Frontal cortex (tissue), 4 donors: ENCODE results near the gene GPR87. TPM values are rescaled to one million over a fixed set of nuclear protein-coding genes. Genes with fewer than 3 reads are reported as not detected.

Experiments used
- DNase-seq, 2 donors: peaks; one replicate each; pipeline ENCODE4 v3.0.0; 2012; ENCODE audit warnings: low spot score in 2 of 2
- FAIRE-seq: peaks from 2 replicates; lab custom pipeline; 2012; peaks lifted over from hg19 to GRCh38; lab: Jason Lieb, UNC
- total RNA-seq: library from RNA; depleted of rRNA; stranded (reverse); fragments of >200 nt; gene quantifications from one replicate; pipeline ENCODE4 v1.2.3, GENCODE V29; 2014
- donor health status: control.
- donor health status: control.
- donor health status: control.

The GPR87 gene
- total RNA-seq, 1 donor from 2014 or later: not detected

DNA sequence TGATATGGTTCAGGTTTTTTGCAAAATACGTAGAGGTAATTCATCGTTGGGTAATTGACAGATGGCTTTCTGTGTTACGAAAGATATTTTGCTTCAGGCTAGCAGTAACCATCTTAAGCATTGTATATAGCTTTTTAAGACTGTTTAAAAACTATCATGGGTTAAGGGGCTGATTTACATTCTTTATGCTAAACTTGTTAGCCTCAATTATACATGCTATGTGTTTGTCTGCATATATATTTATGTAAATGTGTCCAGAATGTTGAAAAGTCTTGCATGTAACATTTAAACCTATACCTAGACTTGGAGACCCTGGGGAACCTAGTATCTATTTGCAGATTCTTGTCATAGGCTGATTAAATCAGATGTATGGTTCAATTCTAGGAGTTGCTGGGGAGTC is 27.2 kb downstream of the GPR87 start:
- DNase-seq (no peak), FAIRE-seq (no peak)

DNA sequence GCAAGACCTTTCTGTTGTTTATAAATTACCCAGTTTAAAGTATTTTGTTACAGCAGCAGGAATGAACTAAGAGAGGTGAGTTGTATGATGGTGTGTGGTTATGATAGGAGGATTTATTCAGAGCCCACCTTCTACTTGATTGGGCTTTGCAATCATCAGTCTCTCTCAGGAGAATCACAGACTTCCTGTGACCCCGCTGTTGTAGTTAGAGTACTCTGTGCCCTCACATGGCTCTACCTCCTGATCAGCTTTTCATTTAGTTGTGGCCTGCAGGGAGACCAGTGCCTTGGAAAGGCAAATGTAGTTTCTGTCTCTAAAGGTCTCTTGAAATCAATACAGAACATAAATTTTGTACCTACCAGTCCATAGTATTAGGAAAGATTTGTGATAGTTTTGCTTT is 30.7 kb downstream of the GPR87 start:
- no peak for DNase-seq
- FAIRE-seq: no peak

DNA sequence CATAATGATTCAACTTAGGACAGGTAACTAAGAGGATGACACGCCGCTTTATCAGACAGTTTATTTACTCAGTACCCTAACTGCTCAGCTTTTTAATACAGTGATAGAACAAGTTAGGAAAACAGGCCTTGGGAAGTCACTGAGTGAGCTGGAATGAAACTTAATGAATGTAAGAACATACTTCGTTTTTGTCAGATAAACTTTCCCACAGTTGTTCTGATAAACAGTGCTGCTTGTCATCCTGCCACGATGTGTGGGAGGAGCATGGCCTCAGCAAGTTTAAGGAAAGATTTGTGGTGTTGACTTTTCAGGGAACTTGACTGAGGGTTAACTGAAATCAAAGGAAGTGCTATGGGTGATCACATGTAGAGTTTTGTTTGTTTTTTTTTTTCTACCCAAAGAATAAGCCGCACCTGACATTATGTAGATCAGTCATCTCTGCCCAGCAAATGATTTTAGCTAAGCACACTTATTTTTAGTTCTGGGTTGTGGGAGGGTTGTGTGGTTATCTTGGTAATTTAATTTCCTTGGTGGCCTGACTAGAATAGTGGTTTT is 32.6 kb downstream of the GPR87 start:
- no peak for DNase-seq
- no peak for FAIRE-seq

DNA sequence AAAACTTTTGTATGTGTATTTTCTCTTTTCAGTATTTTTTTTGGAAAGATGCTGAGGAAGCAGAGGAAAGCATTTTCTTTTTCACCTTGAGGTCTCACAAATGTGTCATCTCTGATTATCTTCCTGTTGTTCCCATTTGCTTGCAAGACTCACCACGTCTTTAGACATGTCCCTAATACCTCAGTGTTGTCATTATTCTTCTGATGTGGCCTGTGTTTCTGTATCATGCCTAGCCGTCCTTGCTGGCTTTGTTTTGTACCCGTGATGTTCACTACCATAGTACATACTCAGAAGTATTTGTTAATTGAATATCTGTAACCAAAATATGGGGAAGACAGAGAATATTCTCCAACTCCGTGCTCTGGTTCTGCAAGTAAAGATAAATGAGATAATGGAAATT is 33.2 kb downstream of the GPR87 start:
- DNase-seq (no peak), FAIRE-seq (no peak)

DNA sequence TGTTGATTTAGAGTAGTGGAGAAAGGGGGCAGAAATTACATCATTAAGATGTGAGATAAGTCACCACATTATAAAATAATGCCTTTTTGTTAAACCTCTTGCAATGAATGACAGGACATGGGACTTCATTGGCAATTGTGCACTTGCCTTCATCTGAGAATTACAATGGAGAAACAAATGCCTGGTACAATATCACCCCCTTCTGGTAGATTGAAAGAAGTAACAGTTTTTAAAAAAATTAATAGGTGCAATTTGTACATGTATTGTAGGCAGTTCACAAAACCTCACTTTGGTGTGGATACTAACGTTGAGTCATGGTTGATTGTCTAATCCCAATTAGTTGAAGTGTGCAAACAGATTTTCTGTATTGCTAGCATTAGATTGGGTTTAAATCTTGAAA is 33.7 kb downstream of the GPR87 start:
- peak; percentile 17 to 52 for DNase-seq
- peak; percentile 91 for FAIRE-seq

DNA sequence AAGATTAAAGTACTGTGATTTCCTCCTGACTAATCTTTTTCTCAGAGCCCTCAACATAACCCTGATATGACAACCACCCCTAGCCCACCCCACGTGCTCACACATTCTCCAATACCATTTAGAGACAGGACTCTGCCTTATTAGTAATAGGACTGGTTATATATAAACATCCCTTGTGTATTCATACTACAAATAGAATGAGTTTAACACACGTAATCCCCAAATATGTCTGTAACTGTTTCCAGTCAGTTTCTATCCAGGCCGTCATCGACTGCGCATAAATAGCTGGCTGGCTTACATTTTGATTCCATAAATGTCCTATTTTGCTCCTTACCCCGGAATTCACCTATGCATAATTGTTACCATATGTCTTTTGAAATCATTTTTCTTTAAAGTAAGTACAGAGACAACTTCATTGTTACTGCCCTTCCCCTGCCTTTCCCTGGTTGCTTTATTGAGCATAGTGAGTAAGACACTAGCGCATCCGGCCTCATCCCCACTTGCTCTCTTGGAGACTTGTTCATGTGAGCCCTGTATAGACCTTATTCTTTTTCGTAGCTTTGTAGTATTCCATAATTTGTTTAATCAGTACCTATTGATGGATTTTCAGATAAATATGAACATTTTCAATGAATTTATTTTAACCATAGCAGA is 34.8 kb downstream of the GPR87 start:
- no peak for DNase-seq
- FAIRE-seq: no peak

DNA sequence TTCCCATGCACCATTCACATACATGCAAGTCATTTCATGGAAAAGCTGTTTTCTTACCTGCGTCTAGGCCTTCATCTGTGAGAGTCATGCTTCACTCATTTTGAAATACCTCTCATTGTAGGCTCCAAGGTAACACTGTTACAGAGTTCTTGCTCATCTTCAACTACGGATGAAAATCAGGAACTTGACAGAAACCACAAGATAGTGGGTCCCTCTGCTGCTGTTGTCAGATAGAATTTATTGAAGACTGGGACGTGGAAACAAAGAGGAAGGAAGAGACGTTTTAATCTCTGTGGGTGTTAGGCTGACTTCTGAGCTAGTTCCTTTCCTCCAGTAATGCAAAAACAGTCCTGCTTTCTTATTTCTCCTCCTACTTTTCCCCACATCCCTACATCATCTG is 38.4 kb downstream of the GPR87 start, which contains the start of gene P2RY14:
Gene P2RY14 (minus strand): TSS at position 313 of the 400 bp plus-strand sequence. CDS start 64,226 bp downstream, outside the sequence.
- FAIRE-seq (no peak), DNase-seq (no peak)

DNA sequence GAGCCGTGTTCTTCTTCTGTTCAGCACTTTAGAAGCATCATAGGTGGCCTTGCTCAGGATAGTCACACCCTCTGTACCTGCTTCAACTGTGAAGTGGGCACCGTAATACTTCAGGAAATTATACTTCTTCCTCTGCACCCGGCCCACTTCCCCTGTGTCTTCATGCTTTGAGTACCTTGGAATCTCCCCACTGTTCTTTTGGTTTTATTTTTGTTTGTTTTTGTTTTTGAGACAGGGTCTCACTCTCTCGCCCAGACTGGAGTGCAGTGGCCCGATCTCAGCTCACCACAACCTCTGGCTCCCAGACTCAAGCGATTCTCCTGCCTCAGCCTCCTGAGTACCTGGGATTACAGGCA is 40.0 kb downstream of the GPR87 start:
- DNase-seq (no peak), FAIRE-seq (no peak)

DNA sequence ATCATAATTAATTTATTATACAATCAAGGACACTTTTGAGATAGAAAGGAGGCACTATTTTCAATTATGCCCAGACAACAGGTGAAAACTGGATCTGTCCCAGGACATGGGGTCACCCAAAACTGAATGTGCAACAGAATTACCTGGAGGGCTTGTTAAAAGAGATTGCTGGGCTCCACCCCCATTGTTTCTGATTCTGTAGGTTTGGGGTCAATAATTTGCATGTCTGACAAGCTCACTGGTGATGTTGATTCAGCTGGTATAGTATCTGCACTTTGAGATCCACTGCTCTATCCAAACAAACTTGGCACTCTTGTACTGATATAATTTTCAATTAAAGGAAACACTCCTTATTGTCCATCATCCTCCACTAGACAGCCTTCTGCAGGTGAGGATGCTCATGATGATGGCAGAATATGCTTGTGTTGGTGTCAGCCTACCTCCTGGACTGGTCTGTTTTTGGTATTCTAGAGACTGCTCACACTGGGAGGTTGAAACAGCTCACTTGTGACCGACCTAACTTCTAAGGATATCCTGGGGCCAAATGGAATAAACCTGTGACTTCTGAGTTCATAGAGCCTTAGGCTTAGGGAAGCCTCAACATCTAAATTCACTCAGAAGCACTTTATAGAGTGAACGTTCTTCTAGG is 40.5 kb downstream of the GPR87 start:
- DNase-seq (no peak), FAIRE-seq (no peak)

DNA sequence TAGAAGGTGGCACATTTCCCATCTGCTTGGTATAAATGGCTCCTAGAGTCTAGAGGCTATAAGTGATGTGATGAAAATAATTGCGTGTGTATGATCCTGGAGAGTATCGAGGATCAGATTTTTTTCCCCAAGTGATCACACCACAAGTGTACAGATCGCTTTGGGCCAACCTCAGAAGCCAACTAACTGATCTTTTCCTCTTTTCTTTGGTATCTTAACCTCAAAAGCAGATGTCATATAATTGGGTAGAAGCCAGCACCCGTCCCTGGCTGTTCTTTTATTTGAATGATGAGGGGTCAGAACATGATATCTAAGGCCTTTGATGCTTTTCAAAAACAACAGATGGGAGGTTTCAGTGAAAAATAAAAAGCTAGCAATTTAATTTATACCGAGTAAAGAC is 41.5 kb downstream of the GPR87 start:
- DNase-seq (no peak), FAIRE-seq (no peak)

DNA sequence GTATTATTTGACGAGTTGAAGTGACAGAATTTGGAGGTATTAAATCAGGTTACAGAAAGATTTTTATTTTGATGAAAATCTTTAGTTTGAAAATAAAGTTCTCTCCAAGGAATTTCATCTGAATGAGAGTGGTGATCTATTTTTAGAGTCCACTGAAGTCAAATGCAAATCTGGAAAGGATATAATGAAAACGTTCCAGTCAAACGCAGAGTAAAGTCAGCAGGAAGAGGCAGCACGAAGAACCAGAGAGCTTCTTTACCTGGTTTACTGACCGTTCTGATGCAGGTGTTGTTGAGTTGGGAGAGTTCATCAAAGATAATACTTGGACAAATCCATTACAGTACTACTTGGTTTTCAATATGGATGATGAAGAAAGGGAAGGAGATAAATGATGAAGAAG is 47.0 kb downstream of the GPR87 start:
- DNase-seq (no peak), FAIRE-seq (no peak)

DNA sequence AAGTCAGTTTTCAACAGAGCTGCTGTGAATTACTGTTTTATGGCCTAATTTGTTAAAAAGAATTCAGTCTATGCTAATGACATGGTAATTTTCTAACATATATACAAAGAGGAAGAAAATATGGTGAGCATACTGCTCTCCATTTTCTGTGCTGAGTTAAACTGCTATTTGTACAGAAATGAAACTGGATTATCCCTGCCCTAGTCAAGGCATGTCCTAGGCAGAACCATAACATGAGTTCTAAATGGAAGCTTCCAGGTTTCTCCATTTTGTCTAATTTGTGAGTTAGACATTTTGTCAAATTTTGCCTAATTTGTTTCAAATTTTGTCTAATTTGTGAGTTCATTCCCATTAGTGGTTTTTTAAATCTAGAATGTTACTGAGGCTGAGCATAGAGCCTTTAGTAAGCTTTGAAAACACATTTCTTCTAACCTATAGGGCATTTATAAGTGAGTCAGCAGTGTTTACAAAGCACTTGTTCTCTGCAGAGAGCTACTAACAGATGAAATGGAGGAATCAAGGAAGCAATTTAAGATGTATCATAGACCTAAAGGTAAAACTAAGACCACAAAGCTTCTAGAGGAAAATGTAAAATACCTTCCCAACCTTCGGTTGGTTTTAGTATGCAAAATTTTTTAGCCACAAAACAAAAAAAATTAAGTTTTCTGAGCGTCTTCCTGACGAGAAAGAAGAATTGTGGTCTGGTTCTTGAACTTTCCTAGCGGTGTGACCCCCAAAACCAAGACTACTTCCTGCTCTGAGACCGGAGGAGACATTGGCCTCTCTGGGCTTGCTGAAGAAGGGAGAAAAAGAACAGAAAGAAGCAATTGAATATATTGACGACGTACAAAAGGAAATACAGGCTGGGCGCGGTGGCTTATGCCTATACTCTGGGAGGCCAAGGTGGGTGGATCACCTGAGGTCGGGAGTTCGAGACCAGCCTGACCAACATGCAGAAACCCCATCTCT is 48.1 kb downstream of the GPR87 start:
- DNase-seq (no peak), FAIRE-seq (no peak)

DNA sequence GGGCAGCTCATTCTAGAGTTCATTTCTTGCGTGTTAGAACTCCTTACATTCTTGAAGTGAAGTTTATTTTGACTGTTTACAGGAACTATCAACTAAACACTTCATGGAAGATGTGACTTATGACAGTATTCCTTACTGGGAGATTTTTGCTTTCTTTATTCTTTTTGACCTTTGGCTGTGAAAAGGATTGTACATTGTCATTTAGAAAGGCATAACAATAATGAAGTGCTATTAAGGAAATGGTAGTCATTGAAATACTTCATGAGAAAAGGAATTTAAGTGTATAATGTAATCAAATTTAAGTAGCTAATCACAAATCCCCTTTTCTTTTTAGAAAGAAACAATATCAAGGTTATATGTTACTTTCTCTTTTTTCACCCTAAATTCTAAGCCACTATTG is 49.6 kb downstream of the GPR87 start:
- FAIRE-seq (no peak), DNase-seq (no peak)

DNA sequence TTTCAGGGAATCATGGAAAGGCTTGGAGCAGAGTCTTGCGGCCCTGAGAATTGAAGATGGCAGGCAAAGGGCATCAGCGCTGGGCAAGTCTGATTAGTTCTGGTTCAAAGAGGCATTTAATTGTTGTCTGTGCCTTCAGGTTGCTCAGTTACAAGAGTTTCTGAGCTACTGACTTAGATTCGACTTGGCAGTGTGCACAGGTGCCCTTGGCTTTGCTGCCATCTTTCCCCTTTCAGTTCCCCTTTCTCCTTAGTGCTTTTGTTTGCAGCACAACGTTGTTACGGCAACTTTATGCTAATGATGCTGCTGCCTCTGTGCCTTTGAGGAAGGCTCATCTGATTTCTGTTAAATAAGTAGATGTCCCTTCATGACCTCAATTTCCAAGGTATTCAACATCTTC is 50.8 kb downstream of the GPR87 start:
- DNase-seq: no peak
- FAIRE-seq: no peak

DNA sequence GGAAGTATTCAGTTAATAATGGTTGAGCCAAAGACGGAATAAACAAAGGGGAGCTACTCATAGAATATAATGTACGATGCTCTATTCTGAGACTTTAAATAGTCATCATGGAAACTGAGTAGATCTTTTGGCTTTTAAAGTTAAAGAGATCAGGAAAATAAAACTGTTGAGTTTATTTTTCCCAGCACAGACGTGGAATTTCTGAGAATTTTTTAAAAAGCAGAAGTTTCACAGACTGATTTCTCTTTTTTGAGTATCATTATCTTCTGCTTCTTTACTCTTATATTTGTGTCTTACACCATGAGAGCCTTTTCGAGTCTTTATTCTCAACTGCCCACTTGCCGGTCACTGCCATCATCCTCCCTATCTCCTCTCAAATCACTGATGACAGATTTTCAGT is 51.5 kb downstream of the GPR87 start:
- DNase-seq (no peak), FAIRE-seq (no peak)

DNA sequence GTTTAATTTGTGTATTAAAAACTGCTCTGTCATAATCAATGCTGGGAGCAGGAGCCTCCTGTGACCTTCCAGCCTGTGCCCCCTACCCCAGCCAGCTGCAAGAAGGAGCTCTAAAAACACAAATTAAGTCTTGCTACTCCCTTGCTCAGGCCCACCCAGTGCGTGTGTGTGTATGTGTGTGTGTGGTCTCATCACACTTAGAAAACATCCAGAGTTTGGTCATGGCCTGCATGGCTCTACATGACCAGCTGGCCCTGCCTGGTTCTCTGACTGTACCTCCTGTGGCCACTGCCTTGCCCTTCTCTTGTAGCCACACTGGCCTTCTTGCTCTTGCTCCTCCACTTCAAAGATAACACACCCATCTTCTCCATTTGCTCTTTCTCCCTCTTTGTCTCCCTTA is 52.0 kb downstream of the GPR87 start:
- FAIRE-seq (no peak), DNase-seq (no peak)

DNA sequence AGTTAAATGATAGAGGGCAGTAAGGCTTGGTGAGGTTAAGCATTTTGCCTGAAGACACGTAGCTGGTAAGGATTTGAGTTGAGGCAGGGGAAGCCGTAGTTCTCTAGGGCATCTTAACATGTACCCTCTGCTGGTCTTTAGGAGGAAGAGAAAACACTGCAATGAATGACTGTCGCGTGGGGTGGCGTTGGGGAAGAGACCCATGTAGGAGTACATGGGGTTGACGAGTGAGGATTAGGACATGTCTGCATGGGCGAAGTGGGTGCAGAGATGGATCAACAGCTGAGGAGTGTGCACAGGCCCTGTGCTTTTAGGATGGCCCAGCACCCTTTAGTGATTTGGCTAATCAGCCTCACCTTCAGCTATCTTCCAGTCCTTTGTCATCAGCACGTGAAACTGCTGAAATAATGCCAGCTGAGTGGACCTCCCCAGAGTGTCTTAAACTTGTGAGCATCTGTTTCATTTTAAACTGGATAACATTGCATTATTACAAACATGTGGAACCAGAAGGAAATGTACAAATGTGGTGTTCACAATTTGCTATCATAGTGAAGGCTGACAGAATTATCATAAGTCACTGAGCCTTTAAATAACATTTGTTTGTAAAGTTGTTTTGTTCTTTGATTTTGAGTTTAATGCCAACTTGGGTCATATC is 53.6 kb downstream of the GPR87 start:
- DNase-seq (no peak), FAIRE-seq (no peak)

DNA sequence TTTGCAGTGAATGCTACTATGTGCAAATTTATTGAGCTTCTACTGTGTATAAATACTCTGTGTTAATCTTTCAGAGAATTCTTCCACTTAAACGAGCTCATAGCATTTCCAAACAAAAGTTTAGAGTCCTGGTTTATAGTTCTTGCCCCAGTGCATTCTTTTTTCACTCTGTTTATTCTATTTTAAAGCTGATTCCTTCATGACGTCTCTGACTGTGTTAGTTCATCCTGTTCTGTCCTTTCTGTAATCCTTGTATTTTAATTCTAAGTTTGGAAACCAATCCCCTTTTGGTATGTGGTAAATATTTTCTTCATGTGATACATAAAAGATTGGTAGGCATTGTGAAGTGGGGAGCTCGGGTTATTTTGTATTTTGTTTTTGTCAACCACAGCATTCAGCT is 57.0 kb downstream of the GPR87 start:
- no peak for FAIRE-seq
- DNase-seq: no peak

DNA sequence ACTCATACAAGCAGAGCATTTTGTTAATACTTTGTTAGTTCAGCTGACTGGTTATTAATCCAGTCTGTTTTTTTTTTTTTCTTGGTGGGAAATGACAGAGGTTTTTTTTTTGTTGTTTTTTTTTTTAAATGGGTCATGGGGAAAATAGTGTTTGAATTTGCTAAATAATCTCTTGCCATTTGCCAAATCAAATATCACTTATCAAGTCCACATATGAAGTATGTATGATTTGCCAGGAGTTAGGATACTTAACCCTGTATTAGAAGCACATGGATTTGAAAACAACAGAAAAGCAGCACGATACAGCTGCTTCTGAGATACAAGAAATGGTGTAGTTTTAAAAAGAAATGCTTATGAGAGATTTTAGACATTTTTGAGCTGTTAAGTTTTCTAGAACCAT is 59.9 kb downstream of the GPR87 start:
- DNase-seq (no peak), FAIRE-seq (no peak)

DNA sequence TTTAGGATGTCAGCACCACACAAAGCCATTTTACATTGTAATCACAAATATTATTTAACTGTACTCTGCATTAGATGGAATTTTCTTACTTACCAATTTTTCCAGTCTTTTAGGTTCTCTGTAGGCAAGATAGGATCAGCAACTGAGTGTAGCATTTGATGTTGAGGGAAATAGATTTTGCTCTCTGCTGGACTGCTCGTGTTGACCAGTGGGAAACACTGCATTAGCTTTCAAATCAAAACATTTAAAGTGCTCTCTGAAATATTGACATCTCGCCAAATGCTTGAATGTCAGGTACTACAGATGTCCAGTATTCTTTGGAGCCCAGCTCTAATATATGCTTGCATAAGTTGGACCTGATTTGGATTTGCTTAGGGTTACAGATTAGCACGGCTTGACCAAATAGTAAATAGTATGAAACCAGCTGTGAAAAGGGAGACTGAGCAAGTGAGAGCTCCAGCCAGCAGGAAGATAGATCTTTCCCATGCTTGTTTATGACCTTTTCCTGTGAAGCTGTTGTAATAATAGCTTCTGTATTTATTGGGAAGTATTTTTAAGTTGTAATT is 67.8 kb downstream of the GPR87 start:
- DNase-seq (no peak), FAIRE-seq (no peak)
